Progenitor cell of endocrine pancreas (in vitro differentiated cells): ENCODE measurements around the gene LYPLAL1. TPM values are rescaled to one million over a fixed set of nuclear protein-coding genes. Genes with fewer than 3 reads are reported as not detected.

Source experiments
- DNase-seq: peaks from one replicate; pipeline ENCODE4 v3.0.0; 2021; ENCODE audit warnings: low spot score; ENCODE audit not compliant: unreplicated experiment
- H3K27ac Mint-ChIP-seq: 2 replicates; pipeline ENCODE4 v1.8.0; 2021; ENCODE audit warnings: mild to moderate bottlenecking, moderate library complexity, mixed read lengths
- H3K27me3 Mint-ChIP-seq: 2 replicates; pipeline ENCODE4 v1.8.0; 2021; ENCODE audit warnings: mixed read lengths
- H3K36me3 Mint-ChIP-seq: 2 replicates; pipeline ENCODE4 v1.8.0; 2022; ENCODE audit warnings: mixed read lengths; ENCODE audit not compliant: insufficient read depth
- H3K4me1 Mint-ChIP-seq: 2 replicates; pipeline ENCODE4 v1.8.0; 2021; ENCODE audit warnings: low read depth, mixed read lengths
- H3K4me3 Mint-ChIP-seq: 2 replicates; pipeline ENCODE4 v1.8.0; 2021; ENCODE audit warnings: low read depth, mild to moderate bottlenecking, moderate library complexity, mixed read lengths
- H3K9me3 Mint-ChIP-seq: 2 replicates; pipeline ENCODE4 v1.8.0; 2021; ENCODE audit warnings: low read depth, mixed read lengths
- CTCF ChIP-seq: fragments of 200-600 bp; sonication (generic); IDR thresholded peaks from one replicate; pipeline ENCODE4 v1.5.0; 2021; ENCODE audit warnings: antibody characterized with exemption, mild to moderate bottlenecking; ENCODE audit not compliant: unreplicated experiment
- total RNA-seq: library from RNA; stranded (reverse); gene quantifications from 2 replicates; pipeline ENCODE4 v1.2.1, GENCODE V29; 2021

The LYPLAL1 gene
- total RNA-seq, 1 donor from 2014 or later = 33.0 TPM

- Mint-ChIP-seq H3K9me3 (no peaks in the 10 kb centered on the region), H3K4me1 (peaks cover 9% of the 10 kb centered on the region), H3K4me3 (no peak overlapping the region), H3K36me3 (peaks cover 3% of the 10 kb centered on the region), H3K27me3 (no peaks in the 10 kb centered on the region), H3K27ac (no peak overlapping the region)
- DNase-seq = no peak
- no peak for TF ChIP-seq CTCF
Measured at GRCh38 chr1:219206350-219206749, 32.7 kb downstream of the LYPLAL1 start.

- Mint-ChIP-seq H3K4me3 (no peak overlapping the region), H3K4me1 (peaks cover 3% of the 10 kb centered on the region), H3K27me3 (no peaks in the 10 kb centered on the region), H3K27ac (no peak overlapping the region), H3K36me3 (peaks cover 9% of the 10 kb centered on the region), H3K9me3 (no peaks in the 10 kb centered on the region)
- no peak for DNase-seq
- no peak for TF ChIP-seq CTCF
Measured at GRCh38 chr1:219209578-219209977, 35.9 kb downstream of the LYPLAL1 start.

GRCh38 chr1:219210067-219210466, 36.4 kb downstream of the LYPLAL1 start:
- Mint-ChIP-seq H3K9me3 (no peaks in the 10 kb centered on the region), H3K4me3 (no peak overlapping the region), H3K36me3 (peaks cover 10% of the 10 kb centered on the region), H3K27me3 (no peaks in the 10 kb centered on the region), H3K27ac (no peak overlapping the region), H3K4me1 (peaks cover 3% of the 10 kb centered on the region)
- TF ChIP-seq CTCF = no peak
- no peak for DNase-seq

- Mint-ChIP-seq H3K4me1 (no peaks in the 10 kb centered on the region), H3K27me3 (no peaks in the 10 kb centered on the region), H3K9me3 (peaks cover 3% of the 10 kb centered on the region), H3K27ac (no peak overlapping the region), H3K4me3 (no peak overlapping the region), H3K36me3 (peaks cover 31% of the 10 kb centered on the region)
- no peak for DNase-seq
- no peak for TF ChIP-seq CTCF
Measured at GRCh38 chr1:219215477-219215876, 41.8 kb downstream of the LYPLAL1 start.

GRCh38 chr1:219220945-219221344, 47.3 kb downstream of the LYPLAL1 start:
- Mint-ChIP-seq H3K27me3 (no peaks in the 10 kb centered on the region), H3K9me3 (no peaks in the 10 kb centered on the region), H3K4me1 (no peaks in the 10 kb centered on the region), H3K36me3 (peaks cover 25% of the 10 kb centered on the region), H3K27ac (no peak overlapping the region), H3K4me3 (no peak overlapping the region)
- DNase-seq = no peak
- TF ChIP-seq CTCF = no peak
